Stimulated activated naive CD8-positive, alpha-beta T cell treated with anti-CD3 and anti-CD28 coated beads, Interleukin-15, Interleukin-2, amounts not matched to agents 100 ng/mL and 50 ng/mL, for 24 hours (primary cell): ENCODE data around the gene MMADHC.
A peak's percentile ranks its signal among the peaks of the same experiment; 100 is the strongest.

ENCODE experiments used
- H3K27ac Mint-ChIP-seq: one replicate; pipeline ENCODE4 v1.8.0; 2021; ENCODE audit warnings: mild to moderate bottlenecking, mixed read lengths
- H3K27me3 Mint-ChIP-seq: one replicate; pipeline ENCODE4 v1.8.0; 2021; ENCODE audit warnings: mixed read lengths
- H3K36me3 Mint-ChIP-seq: one replicate; pipeline ENCODE4 v1.8.0; 2021; ENCODE audit warnings: low read depth, mixed read lengths
- H3K4me1 Mint-ChIP-seq: one replicate; pipeline ENCODE4 v1.8.0; 2021; ENCODE audit warnings: low read depth, mixed read lengths
- H3K4me3 Mint-ChIP-seq: one replicate; pipeline ENCODE4 v1.8.0; 2021; ENCODE audit warnings: mild to moderate bottlenecking, mixed read lengths
- H3K9me3 Mint-ChIP-seq: one replicate; pipeline ENCODE4 v1.8.0; 2021; ENCODE audit warnings: mixed read lengths

Gene MMADHC

GRCh38 chr2:149544692-149545091, 42.9 kb downstream of the MMADHC start:
- Mint-ChIP-seq H3K4me1 (peaks cover 8% of the 10 kb centered on the region), H3K27ac (no peak overlapping the region), H3K4me3 (peak overlapping the region; percentile 37), H3K36me3 (no peaks in the 10 kb centered on the region), H3K9me3 (no peaks in the 10 kb centered on the region), H3K27me3 (no peaks in the 10 kb centered on the region)

DNA sequence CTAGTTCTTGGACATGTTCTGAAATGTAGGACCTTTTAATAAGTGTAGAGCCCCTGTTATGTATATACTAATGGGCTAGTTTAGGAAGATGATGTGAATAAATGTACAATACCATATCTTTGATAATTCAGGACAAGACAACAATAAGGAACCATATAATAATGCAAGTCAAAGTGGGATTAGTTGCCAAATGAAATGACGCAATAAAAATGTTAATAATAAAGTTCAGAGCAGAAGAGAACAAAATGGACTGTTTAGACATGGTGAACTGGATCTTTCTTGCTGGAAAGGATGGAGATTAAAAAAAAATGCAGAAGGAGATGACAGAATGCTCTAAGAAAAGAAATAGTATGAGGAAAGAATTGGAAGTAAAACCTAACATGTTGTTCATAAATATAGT, 43.7 kb downstream of the MMADHC start:
- Mint-ChIP-seq H3K27me3 (no peaks in the 10 kb centered on the region), H3K36me3 (no peaks in the 10 kb centered on the region), H3K27ac (no peak overlapping the region), H3K4me1 (peaks cover 8% of the 10 kb centered on the region), H3K9me3 (no peaks in the 10 kb centered on the region), H3K4me3 (no peak overlapping the region)

- Mint-ChIP-seq H3K9me3 (no peaks in the 10 kb centered on the region), H3K27ac (no peak overlapping the region), H3K27me3 (no peaks in the 10 kb centered on the region)
Measured at GRCh38 chr2:149540138-149540537, 47.4 kb downstream of the MMADHC start.

DNA sequence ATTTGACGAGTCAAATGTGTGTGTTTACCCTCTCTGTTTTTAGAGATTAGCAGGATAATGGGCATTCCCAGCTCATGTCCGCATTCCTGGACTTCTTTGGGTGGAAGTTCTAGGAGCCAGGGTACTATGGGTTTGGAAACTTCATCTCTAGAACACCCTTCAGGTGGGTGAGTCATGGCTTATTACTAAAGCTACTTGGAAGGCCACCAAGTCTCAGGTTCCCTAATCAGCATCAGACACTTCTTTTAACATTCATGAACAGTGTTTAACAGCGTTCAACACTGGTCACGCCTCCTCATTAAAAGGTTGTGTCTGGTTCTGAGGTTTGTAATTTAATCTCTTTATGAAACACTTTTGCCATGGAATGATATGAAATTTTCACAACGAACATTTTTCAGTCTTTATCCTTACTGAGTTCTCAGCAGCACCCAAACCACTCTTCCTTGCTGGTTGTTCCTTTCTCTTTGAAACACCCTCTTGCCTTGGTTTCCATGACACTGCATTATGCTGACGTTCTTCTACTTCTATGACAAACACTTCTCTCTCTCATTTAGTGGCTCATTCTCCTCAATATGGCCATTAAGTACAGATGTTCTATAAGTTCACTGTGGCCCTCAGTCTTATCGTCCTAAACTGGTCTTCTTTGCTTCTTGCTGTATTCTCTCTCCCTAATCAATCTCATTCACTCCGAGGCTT, 49.3 kb downstream of the MMADHC start:
- H3K36me3 Mint-ChIP-seq, result no peaks in the 10 kb centered on the region
- no peak overlapping the region for H3K27ac Mint-ChIP-seq
- no peaks in the 10 kb centered on the region for H3K9me3 Mint-ChIP-seq
- H3K27me3 Mint-ChIP-seq, result no peaks in the 10 kb centered on the region
- peaks cover 11% of the 10 kb centered on the region for H3K4me1 Mint-ChIP-seq
- no peak overlapping the region for H3K4me3 Mint-ChIP-seq

More at GRCh38 chr2:149540138-149540537, 47.4 kb downstream of the MMADHC start:
- no peaks in the 10 kb centered on the region for H3K36me3 Mint-ChIP-seq
- H3K4me1 Mint-ChIP-seq, result peaks cover 19% of the 10 kb centered on the region
- H3K4me3 Mint-ChIP-seq, result no peak overlapping the region

GRCh38 chr2:149537092-149537726, 50.4 kb downstream of the MMADHC start:
- H3K4me3 Mint-ChIP-seq, result no peak overlapping the region
- no peak overlapping the region for H3K27ac Mint-ChIP-seq
- H3K27me3 Mint-ChIP-seq, result no peaks in the 10 kb centered on the region
- no peaks in the 10 kb centered on the region for H3K9me3 Mint-ChIP-seq
- peaks cover 11% of the 10 kb centered on the region for H3K4me1 Mint-ChIP-seq
- H3K36me3 Mint-ChIP-seq, result no peaks in the 10 kb centered on the region

DNA sequence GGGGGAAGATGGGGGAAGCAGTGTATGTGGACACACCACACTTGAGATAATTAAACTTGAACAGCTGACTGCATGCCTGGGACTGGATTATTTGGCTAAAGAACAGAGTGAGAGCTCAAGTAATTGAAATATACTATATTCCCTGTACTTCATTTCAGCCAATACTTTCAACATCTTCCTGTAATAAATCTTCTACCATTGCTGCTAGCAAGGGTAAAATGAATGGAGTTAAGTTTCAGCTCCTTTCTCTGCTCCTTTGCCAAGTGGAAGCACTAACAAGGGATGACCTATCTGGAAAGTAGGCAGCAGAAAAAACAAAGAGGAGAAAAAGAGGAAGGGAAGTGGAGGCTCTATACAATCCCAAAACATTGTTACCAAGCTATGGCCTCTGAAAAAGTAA, 50.9 kb downstream of the MMADHC start:
- Mint-ChIP-seq H3K4me3 (no peak overlapping the region), H3K27me3 (no peaks in the 10 kb centered on the region), H3K27ac (no peak overlapping the region)

GRCh38 chr2:149534674-149535073, 52.9 kb downstream of the MMADHC start:
- Mint-ChIP-seq H3K36me3 (no peaks in the 10 kb centered on the region), H3K27me3 (no peaks in the 10 kb centered on the region), H3K27ac (no peak overlapping the region), H3K4me1 (peaks cover 11% of the 10 kb centered on the region), H3K9me3 (no peaks in the 10 kb centered on the region), H3K4me3 (no peak overlapping the region)

More for the DNA sequence above, 50.9 kb downstream of the MMADHC start:
- H3K9me3 Mint-ChIP-seq, result no peaks in the 10 kb centered on the region
- no peaks in the 10 kb centered on the region for H3K36me3 Mint-ChIP-seq
- peaks cover 11% of the 10 kb centered on the region for H3K4me1 Mint-ChIP-seq

- Mint-ChIP-seq H3K27me3 (peaks cover 12% of the 10 kb centered on the region), H3K27ac (no peak overlapping the region), H3K4me3 (no peak overlapping the region)
Measured at GRCh38 chr2:149528983-149529382, 58.6 kb downstream of the MMADHC start.

GRCh38 chr2:149527998-149528755, 59.4 kb downstream of the MMADHC start:
- peaks cover 18% of the 10 kb centered on the region for H3K27me3 Mint-ChIP-seq
- no peak overlapping the region for H3K27ac Mint-ChIP-seq
- no peaks in the 10 kb centered on the region for H3K4me1 Mint-ChIP-seq
- no peaks in the 10 kb centered on the region for H3K36me3 Mint-ChIP-seq
- no peaks in the 10 kb centered on the region for H3K9me3 Mint-ChIP-seq
- no peak overlapping the region for H3K4me3 Mint-ChIP-seq

More at GRCh38 chr2:149528983-149529382, 58.6 kb downstream of the MMADHC start:
- H3K36me3 Mint-ChIP-seq, result no peaks in the 10 kb centered on the region
- no peaks in the 10 kb centered on the region for H3K9me3 Mint-ChIP-seq
- H3K4me1 Mint-ChIP-seq, result no peaks in the 10 kb centered on the region

DNA sequence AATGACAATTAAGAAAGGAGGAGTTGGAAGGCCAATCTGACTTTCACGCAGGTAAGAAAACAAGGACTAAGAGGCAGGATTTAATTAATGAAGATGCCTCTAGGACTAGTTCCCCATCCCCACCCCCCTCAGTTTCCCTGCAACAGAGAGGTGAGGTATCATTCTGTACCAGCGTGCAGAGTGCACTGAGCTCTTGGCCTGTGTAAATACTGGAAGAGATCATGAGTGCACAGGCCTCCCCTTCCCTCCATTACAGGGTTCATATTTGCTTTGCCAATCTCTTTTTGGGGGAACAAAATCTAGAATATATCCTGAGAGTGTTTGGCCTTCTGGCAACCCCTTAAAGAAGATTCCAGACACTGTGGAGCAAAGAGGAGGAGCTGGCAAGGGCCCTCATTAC, 60.9 kb downstream of the MMADHC start:
- H3K27me3 Mint-ChIP-seq, result peaks cover 18% of the 10 kb centered on the region
- no peaks in the 10 kb centered on the region for H3K4me1 Mint-ChIP-seq
- no peak overlapping the region for H3K27ac Mint-ChIP-seq
- H3K36me3 Mint-ChIP-seq, result no peaks in the 10 kb centered on the region
- no peaks in the 10 kb centered on the region for H3K9me3 Mint-ChIP-seq
- H3K4me3 Mint-ChIP-seq, result no peak overlapping the region

DNA sequence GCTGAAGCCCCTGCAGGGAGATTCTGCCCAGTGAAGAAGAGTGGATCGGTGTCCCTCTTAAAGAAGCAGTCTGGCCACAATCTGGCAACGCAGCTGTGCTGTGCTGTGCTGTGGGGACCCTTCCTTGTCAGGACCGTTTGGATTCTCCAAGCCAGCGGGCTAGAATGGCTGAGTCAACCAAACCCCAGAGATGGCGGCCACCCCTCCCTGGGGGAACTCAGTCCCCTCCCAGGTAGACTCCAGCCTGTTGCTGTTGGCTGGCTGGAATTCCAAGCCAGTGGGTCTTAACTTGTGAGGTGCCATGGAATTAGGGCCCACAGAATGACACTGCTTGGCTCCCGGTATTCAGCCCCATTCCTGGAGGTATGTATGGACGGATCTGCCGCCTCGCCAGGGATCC, 62.3 kb downstream of the MMADHC start:
- H3K4me3 Mint-ChIP-seq, result no peak overlapping the region
- H3K27me3 Mint-ChIP-seq, result peaks cover 18% of the 10 kb centered on the region
- no peaks in the 10 kb centered on the region for H3K9me3 Mint-ChIP-seq
- no peaks in the 10 kb centered on the region for H3K4me1 Mint-ChIP-seq
- no peak overlapping the region for H3K27ac Mint-ChIP-seq
- H3K36me3 Mint-ChIP-seq, result no peaks in the 10 kb centered on the region
